ENCODE measurements around the gene IL36G.
A peak's percentile ranks its signal among the peaks of the same experiment; 100 is the strongest.

The IL36G gene

DNA sequence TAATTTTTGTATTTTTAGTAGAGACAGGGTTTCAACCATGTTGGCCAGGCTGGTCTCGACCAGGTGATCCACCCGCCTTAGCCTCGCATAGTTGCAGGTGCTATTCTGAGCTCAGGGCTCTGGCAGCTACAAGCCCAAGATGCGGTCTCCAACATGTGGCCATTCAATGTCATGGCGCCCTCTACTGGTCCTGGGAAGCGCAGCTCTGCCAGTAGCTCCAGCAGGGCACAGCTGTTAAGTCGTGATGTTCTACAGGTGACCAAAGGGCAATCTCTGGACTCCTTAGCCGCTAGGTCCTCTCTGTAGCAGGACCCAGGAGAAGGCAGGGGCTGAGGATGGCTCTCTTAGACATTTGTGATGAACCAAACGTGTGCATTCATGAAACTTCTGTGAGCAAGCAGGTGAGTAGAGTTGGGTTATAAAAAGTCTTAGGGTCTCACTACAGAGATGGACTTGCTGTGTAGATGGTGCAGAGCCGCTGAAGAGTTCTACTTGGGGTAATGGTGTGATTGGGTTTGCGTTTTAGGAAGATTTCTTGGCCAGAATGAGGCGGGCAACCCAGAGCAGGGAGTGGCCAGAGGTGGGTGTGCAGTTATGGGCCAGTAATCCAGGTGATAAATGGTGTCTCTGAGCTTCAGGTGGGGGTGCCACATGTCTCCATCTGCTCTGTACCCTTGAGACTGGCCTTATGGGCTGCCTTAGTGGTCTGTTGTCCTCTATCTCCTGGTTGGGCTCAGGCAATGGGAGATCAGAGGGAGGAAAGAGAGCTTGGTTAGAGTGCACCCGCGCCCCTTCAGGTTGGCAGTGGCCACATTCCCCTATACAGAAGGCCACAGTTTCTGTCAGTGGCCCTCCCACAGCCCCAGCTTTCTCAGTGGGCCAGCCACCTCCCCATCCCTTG is 35.8 kb upstream of the IL36G start:
- H3K27ac ChIP-seq: peak overlapping the region; percentile 45
- TF ChIP-seq, protein P1, sequence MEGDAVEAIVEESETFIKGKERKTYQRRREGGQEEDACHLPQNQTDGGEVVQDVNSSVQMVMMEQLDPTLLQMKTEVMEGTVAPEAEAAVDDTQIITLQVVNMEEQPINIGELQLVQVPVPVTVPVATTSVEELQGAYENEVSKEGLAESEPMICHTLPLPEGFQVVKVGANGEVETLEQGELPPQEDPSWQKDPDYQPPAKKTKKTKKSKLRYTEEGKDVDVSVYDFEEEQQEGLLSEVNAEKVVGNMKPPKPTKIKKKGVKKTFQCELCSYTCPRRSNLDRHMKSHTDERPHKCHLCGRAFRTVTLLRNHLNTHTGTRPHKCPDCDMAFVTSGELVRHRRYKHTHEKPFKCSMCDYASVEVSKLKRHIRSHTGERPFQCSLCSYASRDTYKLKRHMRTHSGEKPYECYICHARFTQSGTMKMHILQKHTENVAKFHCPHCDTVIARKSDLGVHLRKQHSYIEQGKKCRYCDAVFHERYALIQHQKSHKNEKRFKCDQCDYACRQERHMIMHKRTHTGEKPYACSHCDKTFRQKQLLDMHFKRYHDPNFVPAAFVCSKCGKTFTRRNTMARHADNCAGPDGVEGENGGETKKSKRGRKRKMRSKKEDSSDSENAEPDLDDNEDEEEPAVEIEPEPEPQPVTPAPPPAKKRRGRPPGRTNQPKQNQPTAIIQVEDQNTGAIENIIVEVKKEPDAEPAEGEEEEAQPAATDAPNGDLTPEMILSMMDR (conservative IDR thresholded peaks at IDR 0.05; ENCODE audit: low read depth): peak; percentile 86
- peak; percentile 63 for DNase-seq (ENCODE audit: low spot score)
- ChIA-PET CTCF (interaction anchor here (0.6 to 3.0 kb wide), 16 partner anchors 11 to 216 kb away, joined by 3 to 20 read pairs (median 4); partner anchors contain the start of genes IL1A and IL1B), POLR2A (ENCODE audit: low non-redundant PET) (no interaction called here)

DNA sequence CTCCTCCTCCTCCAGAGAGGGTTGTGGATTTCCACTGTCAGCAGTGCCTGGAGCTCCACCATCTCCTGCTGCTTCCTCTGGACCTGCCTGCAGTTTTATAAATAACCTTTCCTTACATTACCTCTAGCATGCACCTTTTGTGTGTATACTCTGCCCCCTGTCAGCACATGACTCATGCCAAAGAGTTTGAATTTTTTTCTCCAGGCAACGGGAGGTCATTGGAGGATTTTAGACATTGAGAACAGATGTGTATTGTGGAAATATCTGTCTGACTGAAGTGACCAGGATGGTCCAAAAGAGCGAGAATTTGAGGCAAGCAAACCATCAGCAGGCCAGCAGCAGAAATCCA is 35.2 kb upstream of the IL36G start:
- ChIA-PET POLR2A (ENCODE audit: low non-redundant PET) (no interaction called here), CTCF (interaction anchor here (0.6 to 3.0 kb wide), 7 partner anchors 12 to 216 kb away, joined by 3 to 20 read pairs (median 7); partner anchors contain the start of genes IL1A and IL1B)
- peak; percentile 36 for DNase-seq (ENCODE audit: low spot score)
- TF ChIP-seq, protein P1 (conservative IDR thresholded peaks at IDR 0.05; ENCODE audit: low read depth): no peak
- peak overlapping the region; percentile 45 for H3K27ac ChIP-seq

DNA sequence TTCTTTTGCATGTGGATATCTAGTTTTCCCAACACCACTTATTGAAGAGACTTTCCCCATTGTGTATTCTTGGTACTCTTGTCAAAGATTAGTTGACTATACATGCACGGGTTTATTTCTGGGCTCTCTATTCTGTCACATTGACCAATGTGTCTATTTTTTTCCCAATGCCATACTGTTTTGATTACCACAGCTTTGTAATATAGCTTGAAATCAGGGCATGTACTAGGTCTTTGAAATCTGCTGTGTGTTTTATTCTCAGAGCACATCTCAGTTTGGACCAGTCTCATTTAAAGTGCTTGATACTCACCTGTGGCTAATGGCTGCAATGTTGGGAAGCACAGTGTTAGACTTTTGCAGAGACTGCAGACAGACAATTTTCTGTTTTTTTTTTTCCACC is 32.8 kb upstream of the IL36G start:
- H3K27ac ChIP-seq: no peak overlapping the region
- CTCF ChIA-PET: no interaction called here
- TF ChIP-seq, protein P1 (conservative IDR thresholded peaks at IDR 0.05; ENCODE audit: low read depth): no peak
- no peak for DNase-seq (ENCODE audit: low spot score)
- POLR2A ChIA-PET (ENCODE audit: low non-redundant PET): no interaction called here

DNA sequence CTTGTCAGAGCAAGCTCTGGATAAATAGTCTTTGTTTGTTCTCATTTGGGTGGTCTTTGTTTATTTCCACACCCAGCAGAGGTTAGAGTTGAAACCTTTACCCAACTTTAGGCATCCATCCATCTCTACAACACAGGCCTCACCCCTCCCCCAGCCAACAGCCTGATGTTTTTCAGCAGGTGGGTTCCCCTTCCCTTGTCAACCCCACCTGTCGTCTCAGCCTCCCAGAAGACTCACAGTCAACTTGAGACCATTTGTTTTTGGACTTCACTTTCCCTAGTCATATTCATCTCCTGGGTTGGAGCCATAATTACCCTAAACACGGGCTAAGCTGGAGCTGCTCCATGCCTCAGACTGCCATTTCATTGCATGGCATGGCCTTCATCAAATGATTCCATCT is 31.7 kb upstream of the IL36G start:
- ChIA-PET CTCF (interaction anchor here (0.6 kb wide), 1 partner anchor 221 kb away, joined by 3 read pairs; no protein-coding TSS in a partner anchor), POLR2A (ENCODE audit: low non-redundant PET) (no interaction called here)
- H3K27ac ChIP-seq: no peak overlapping the region
- TF ChIP-seq, protein P1 (conservative IDR thresholded peaks at IDR 0.05; ENCODE audit: low read depth): no peak
- DNase-seq (ENCODE audit: low spot score): no peak

DNA sequence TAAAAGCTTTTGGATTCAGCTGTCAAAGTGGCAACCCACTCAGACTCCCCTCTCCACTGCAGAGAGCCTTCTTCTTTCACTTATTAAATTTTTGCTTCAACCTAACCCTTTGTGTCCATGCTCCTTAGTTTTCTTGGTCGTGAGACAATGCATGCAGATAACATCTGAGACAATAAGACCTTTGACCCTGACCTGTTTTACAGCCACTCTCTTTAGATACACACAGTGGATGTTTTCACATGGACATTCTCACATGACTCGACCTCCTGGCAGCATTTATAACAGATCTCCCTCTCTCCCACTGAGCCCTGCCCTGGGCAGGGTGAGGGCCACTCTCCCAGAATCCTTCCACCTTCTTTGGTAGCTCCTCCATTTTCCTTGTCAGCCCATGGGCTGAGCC is 30.4 kb upstream of the IL36G start:
- ChIA-PET CTCF (interaction anchor here (0.6 to 1.0 kb wide), 2 partner anchors 44 to 211 kb away, joined by 3 to 4 read pairs; no protein-coding TSS in a partner anchor), POLR2A (ENCODE audit: low non-redundant PET) (no interaction called here)
- TF ChIP-seq, protein P1 (conservative IDR thresholded peaks at IDR 0.05; ENCODE audit: low read depth): no peak
- no peak overlapping the region for H3K27ac ChIP-seq
- no peak for DNase-seq (ENCODE audit: low spot score)

DNA sequence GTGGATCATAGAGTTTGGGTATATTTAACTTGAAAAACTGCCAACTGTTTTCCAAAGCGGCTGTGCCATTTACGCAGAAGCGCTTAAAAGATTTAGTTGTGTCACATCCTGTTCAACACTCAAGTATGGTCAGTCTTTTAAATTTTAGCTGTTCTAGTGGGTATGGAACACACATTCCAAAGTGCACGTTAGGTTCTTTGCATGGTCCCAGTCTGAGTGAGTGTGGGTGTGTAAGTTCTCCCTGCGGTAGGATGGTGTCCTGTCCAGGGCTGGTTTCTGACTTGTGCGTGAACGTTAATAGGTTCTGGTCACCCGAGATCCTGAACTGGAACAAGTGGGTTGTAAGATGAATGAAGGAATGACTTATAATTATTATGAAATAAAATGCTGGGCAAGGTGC is 28.4 kb upstream of the IL36G start:
- TF ChIP-seq, protein P1 (conservative IDR thresholded peaks at IDR 0.05; ENCODE audit: low read depth): no peak
- POLR2A ChIA-PET (ENCODE audit: low non-redundant PET): no interaction called here
- no peak for DNase-seq (ENCODE audit: low spot score)
- CTCF ChIA-PET: no interaction called here
- no peak overlapping the region for H3K27ac ChIP-seq
